ENCODE results near the gene TMEM220.

DNA sequence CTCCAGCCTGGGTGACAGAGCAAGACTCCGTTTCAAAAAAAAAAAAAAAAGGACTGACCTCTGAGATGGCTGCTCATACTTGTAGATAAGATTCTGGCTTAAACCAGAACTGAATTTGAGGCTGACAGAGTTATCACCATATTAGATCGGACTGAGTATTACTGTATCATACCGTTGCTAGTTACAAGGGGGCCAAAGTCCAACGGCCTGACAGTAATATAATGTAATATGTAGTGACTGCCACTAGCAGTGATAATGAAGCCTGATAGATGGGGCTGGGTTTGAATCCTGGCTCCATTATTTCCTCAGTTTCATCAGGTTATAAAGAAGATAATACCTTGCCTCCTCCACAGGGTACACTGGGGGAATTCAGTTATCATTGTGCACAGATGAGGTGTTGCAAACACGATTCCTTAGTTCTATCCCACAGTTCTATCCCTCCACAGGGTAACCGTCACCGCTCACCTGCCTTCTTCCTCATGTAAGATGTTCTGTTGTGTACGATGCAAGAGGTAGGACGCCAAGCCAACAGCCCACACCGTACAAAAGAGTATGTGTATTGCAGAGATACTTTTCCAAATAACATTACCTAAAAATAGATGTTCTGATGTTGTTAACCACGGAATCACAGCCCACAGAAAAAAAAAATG lies 5.2 kb downstream of the TMEM220 start:
- TF ChIP-seq FOXM1 (IDR thresholded peaks at IDR 0.05; ENCODE audit: borderline replicate concordance) (no peak), NFRKB (IDR thresholded peaks at IDR 0.05) (no peak), TARDBP (IDR thresholded peaks at IDR 0.05) (no peak), FOXK2 (IDR thresholded peaks at IDR 0.05) (no peak), BHLHE40 (IDR thresholded peaks at IDR 0.05; ENCODE audit: borderline replicate concordance) (no peak), CTBP1 (IDR thresholded peaks at IDR 0.05; ENCODE audit: borderline replicate concordance) (no peak), L3MBTL2 (conservative IDR thresholded peaks at IDR 0.05) (no peak), PKNOX1 (IDR thresholded peaks at IDR 0.05) (no peak), ZNF384 (IDR thresholded peaks at IDR 0.05) (no peak), HDGF (IDR thresholded peaks at IDR 0.05; ENCODE audit: borderline replicate concordance) (no peak), ELF4 (IDR thresholded peaks at IDR 0.05) (no peak), FOXA1 (IDR thresholded peaks at IDR 0.05) (no peak), SUZ12 (IDR thresholded peaks at IDR 0.05) (no peak)

All from HEK293T (cell line).